Progenitor cell of endocrine pancreas (in vitro differentiated cells): ENCODE results near the gene UBE2J2. TPM values are rescaled to one million over a fixed set of nuclear protein-coding genes. Genes with fewer than 3 reads are reported as not detected.
A peak's percentile ranks its signal among the peaks of the same experiment; 100 is the strongest.
"Not testable (repeated sequence)": the region's sequence is repeated elsewhere in the genome, so short reads cannot be mapped to it uniquely, and the experiment has no call there.

Experiments
- DNase-seq: peaks from one replicate; pipeline ENCODE4 v3.0.0; 2021; ENCODE audit warnings: low spot score; ENCODE audit not compliant: unreplicated experiment
- H3K27ac Mint-ChIP-seq: 2 replicates; pipeline ENCODE4 v1.8.0; 2021; ENCODE audit warnings: mild to moderate bottlenecking, moderate library complexity, mixed read lengths
- H3K27me3 Mint-ChIP-seq: 2 replicates; pipeline ENCODE4 v1.8.0; 2021; ENCODE audit warnings: mixed read lengths
- H3K36me3 Mint-ChIP-seq: 2 replicates; pipeline ENCODE4 v1.8.0; 2022; ENCODE audit warnings: mixed read lengths; ENCODE audit not compliant: insufficient read depth
- H3K4me1 Mint-ChIP-seq: 2 replicates; pipeline ENCODE4 v1.8.0; 2021; ENCODE audit warnings: low read depth, mixed read lengths
- H3K4me3 Mint-ChIP-seq: 2 replicates; pipeline ENCODE4 v1.8.0; 2021; ENCODE audit warnings: low read depth, mild to moderate bottlenecking, moderate library complexity, mixed read lengths
- H3K9me3 Mint-ChIP-seq: 2 replicates; pipeline ENCODE4 v1.8.0; 2021; ENCODE audit warnings: low read depth, mixed read lengths
- CTCF ChIP-seq: fragments of 200-600 bp; sonication (generic); IDR thresholded peaks from one replicate; pipeline ENCODE4 v1.5.0; 2021; ENCODE audit warnings: antibody characterized with exemption, mild to moderate bottlenecking; ENCODE audit not compliant: unreplicated experiment
- total RNA-seq: library from RNA; stranded (reverse); gene quantifications from 2 replicates; pipeline ENCODE4 v1.2.1, GENCODE V29; 2021

UBE2J2 gene
- total RNA-seq, 1 donor from 2014 or later, result 73.6 TPM

GRCh38 chr1:1319646-1319941 lies 45.9 kb upstream of the UBE2J2 start:
- no peak overlapping the region for H3K27ac Mint-ChIP-seq
- DNase-seq, result no peak
- peaks cover 9% of the 10 kb centered on the region for H3K4me1 Mint-ChIP-seq
- no peaks in the 10 kb centered on the region for H3K27me3 Mint-ChIP-seq
- no peaks in the 10 kb centered on the region for H3K9me3 Mint-ChIP-seq
- no peak overlapping the region for H3K4me3 Mint-ChIP-seq
- H3K36me3 Mint-ChIP-seq, result peaks cover 1% of the 10 kb centered on the region
- no peak for TF ChIP-seq CTCF

- no peak for DNase-seq
- Mint-ChIP-seq H3K4me3 (no peak overlapping the region), H3K9me3 (no peaks in the 10 kb centered on the region), H3K27ac (no peak overlapping the region), H3K36me3 (peaks cover 1% of the 10 kb centered on the region), H3K4me1 (peaks cover 9% of the 10 kb centered on the region), H3K27me3 (no peaks in the 10 kb centered on the region)
- no peak for TF ChIP-seq CTCF
These were observed 45.4 kb upstream of the UBE2J2 start for GRCh38 chr1:1318777-1319645.

GRCh38 chr1:1318131-1318652 lies 44.5 kb upstream of the UBE2J2 start:
- no peaks in the 10 kb centered on the region for H3K27me3 Mint-ChIP-seq
- H3K9me3 Mint-ChIP-seq, result no peaks in the 10 kb centered on the region
- TF ChIP-seq CTCF, result no peak
- H3K4me3 Mint-ChIP-seq, result no peak overlapping the region
- peaks cover 3% of the 10 kb centered on the region for H3K36me3 Mint-ChIP-seq
- H3K4me1 Mint-ChIP-seq, result peaks cover 4% of the 10 kb centered on the region
- no peak for DNase-seq
- H3K27ac Mint-ChIP-seq, result no peak overlapping the region

GRCh38 chr1:1317420-1317819 lies 43.8 kb upstream of the UBE2J2 start:
- Mint-ChIP-seq H3K4me3 (no peak overlapping the region), H3K27ac (no peak overlapping the region), H3K27me3 (no peaks in the 10 kb centered on the region), H3K9me3 (no peaks in the 10 kb centered on the region), H3K4me1 (peaks cover 4% of the 10 kb centered on the region), H3K36me3 (peaks cover 3% of the 10 kb centered on the region)
- no peak for TF ChIP-seq CTCF
- DNase-seq, result no peak

GRCh38 chr1:1316199-1316598 lies 42.5 kb upstream of the UBE2J2 start:
- not testable (repeated sequence) for H3K4me1 Mint-ChIP-seq, DNase-seq, H3K27me3 Mint-ChIP-seq, H3K9me3 Mint-ChIP-seq, H3K4me3 Mint-ChIP-seq, H3K36me3 Mint-ChIP-seq
- peak overlapping the region; percentile 37 for H3K27ac Mint-ChIP-seq

GRCh38 chr1:1315435-1315954 lies 41.8 kb upstream of the UBE2J2 start:
- Mint-ChIP-seq H3K4me3 (no peak overlapping the region), H3K36me3 (peaks cover 3% of the 10 kb centered on the region), H3K27ac (peak overlapping the region; percentile 19), H3K27me3 (no peaks in the 10 kb centered on the region), H3K9me3 (no peaks in the 10 kb centered on the region), H3K4me1 (peaks cover 1% of the 10 kb centered on the region)
- no peak for DNase-seq
- TF ChIP-seq CTCF, result no peak
